ENCODE results near the gene RBMX.

DNA sequence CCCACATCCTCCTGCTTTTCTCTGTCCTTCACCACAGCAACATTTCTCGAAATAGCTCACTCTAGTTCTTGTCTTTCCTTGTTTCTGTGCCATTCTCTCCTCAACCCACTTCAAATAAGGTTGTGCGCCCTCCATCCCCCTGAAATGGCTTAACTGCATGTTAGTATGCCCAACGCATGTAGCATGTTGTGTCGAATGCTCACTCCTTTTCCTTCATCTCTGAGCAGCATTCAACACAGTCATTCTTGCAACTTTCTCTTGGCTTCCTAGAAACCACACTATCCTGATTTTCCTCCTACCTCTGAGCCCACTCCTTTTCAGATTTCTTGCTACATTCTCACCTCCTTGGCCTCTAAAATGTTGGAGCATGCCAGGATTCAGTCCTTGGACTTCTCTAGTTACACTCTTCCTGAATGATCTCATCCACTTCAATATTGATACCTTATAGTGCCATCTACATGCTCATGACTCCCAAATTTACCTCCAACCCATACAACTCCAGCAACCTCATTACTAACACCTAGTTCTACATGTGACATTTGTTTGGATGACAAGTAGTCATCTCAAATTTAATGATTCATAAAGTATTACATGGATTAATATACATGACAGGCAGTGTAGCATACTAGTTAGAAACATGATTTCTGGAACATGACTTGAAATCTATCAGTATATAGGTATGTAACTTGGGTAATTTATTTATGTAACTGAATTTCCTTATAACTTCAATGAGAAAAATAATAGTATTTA is 22.3 kb downstream of the RBMX start:
- TF ChIP-seq, protein P1, sequence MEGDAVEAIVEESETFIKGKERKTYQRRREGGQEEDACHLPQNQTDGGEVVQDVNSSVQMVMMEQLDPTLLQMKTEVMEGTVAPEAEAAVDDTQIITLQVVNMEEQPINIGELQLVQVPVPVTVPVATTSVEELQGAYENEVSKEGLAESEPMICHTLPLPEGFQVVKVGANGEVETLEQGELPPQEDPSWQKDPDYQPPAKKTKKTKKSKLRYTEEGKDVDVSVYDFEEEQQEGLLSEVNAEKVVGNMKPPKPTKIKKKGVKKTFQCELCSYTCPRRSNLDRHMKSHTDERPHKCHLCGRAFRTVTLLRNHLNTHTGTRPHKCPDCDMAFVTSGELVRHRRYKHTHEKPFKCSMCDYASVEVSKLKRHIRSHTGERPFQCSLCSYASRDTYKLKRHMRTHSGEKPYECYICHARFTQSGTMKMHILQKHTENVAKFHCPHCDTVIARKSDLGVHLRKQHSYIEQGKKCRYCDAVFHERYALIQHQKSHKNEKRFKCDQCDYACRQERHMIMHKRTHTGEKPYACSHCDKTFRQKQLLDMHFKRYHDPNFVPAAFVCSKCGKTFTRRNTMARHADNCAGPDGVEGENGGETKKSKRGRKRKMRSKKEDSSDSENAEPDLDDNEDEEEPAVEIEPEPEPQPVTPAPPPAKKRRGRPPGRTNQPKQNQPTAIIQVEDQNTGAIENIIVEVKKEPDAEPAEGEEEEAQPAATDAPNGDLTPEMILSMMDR (IDR thresholded peaks at IDR 0.05; ENCODE audit: low read length): no peak
- no peak for TF ChIP-seq EZH2 (optimal IDR thresholded peaks at IDR 0.05; ENCODE audit: low read depth, low read length)
